ENCODE results near the gene ZNF444. TPM values are rescaled to one million over a fixed set of nuclear protein-coding genes. Genes with fewer than 3 reads are reported as not detected.

The ZNF444 gene
- polyA plus RNA-seq, 1 donor = 36.7 TPM

GRCh38 chr19:56158170-56158757 is 17.2 kb downstream of the ZNF444 start:
- H3K36me3 ChIP-seq (ENCODE audit: control insufficient read depth, insufficient read depth, low read length) = peaks cover 48% of the 10 kb centered on the region
- no peaks in the 10 kb centered on the region for H3K4me1 ChIP-seq (ENCODE audit: control insufficient read depth, insufficient read depth, low read length)
- DNase-seq = no peak
- no CpG with 5 or more reads among the region's 16 CpGs for WGBS (ENCODE audit: insufficient coverage, low lambda C conversion rate)
- no peak overlapping the region for H3K27ac ChIP-seq (ENCODE audit: low read length)
- H3K4me3 ChIP-seq (ENCODE audit: low read length) = no peak overlapping the region
- H3K9me3 ChIP-seq (ENCODE audit: control insufficient read depth, low read depth, low read length) = no peaks in the 10 kb centered on the region
- no peaks in the 10 kb centered on the region for H3K27me3 ChIP-seq (ENCODE audit: control insufficient read depth, insufficient read depth, low read length)

DNA sequence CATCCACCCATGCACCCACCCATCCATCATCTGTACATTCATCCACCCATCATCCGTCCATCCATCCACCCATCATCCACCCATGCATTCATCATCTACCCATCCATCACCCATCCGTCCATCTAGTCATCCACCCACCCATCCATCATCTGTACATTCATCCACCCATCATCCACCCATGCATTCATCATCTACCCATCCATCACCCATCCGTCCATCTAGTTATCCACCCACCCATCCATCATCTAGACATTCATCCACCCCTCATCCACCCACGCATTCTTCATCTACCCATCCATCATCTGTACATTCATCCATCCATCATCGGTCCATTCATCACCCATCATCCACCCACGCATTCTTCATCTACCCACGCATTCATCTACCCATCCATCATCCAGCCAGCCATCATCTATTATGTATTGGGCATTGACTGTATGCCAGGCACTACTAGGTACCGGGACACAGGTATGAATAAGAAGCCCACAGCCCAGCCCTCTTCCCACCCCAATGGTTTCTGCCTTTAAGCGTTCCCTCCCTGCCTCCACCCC is 18.0 kb downstream of the ZNF444 start:
- WGBS (ENCODE audit: insufficient coverage, low lambda C conversion rate) = 94% methylated on average over 5 of the region's 9 CpGs

GRCh38 chr19:56159622-56160271 is 18.7 kb downstream of the ZNF444 start:
- H3K4me3 ChIP-seq (ENCODE audit: low read length) = no peak overlapping the region
- WGBS (ENCODE audit: insufficient coverage, low lambda C conversion rate) = no CpG with 5 or more reads among the region's 69 CpGs
- DNase-seq = no peak
- H3K36me3 ChIP-seq (ENCODE audit: control insufficient read depth, insufficient read depth, low read length) = peaks cover 41% of the 10 kb centered on the region
- no peaks in the 10 kb centered on the region for H3K9me3 ChIP-seq (ENCODE audit: control insufficient read depth, low read depth, low read length)
- H3K27me3 ChIP-seq (ENCODE audit: control insufficient read depth, insufficient read depth, low read length) = no peaks in the 10 kb centered on the region
- no peaks in the 10 kb centered on the region for H3K4me1 ChIP-seq (ENCODE audit: control insufficient read depth, insufficient read depth, low read length)
- no peak overlapping the region for H3K27ac ChIP-seq (ENCODE audit: low read length)

More for the DNA sequence above, 18.0 kb downstream of the ZNF444 start:
- Histone ChIP-seq H3K4me1 (ENCODE audit: control insufficient read depth, insufficient read depth, low read length) (no peaks in the 10 kb centered on the region), H3K4me3 (ENCODE audit: low read length) (no peak overlapping the region), H3K36me3 (ENCODE audit: control insufficient read depth, insufficient read depth, low read length) (peaks cover 45% of the 10 kb centered on the region), H3K9me3 (ENCODE audit: control insufficient read depth, low read depth, low read length) (no peaks in the 10 kb centered on the region), H3K27ac (ENCODE audit: low read length) (no peak overlapping the region), H3K27me3 (ENCODE audit: control insufficient read depth, insufficient read depth, low read length) (no peaks in the 10 kb centered on the region)
- DNase-seq = no peak

- H3K27me3 ChIP-seq (ENCODE audit: control insufficient read depth, insufficient read depth, low read length) = no peaks in the 10 kb centered on the region
- peaks cover 28% of the 10 kb centered on the region for H3K36me3 ChIP-seq (ENCODE audit: control insufficient read depth, insufficient read depth, low read length)
- DNase-seq = no peak
- H3K4me1 ChIP-seq (ENCODE audit: control insufficient read depth, insufficient read depth, low read length) = no peaks in the 10 kb centered on the region
- H3K4me3 ChIP-seq (ENCODE audit: low read length) = no peak overlapping the region
- no peak overlapping the region for H3K27ac ChIP-seq (ENCODE audit: low read length)
- H3K9me3 ChIP-seq (ENCODE audit: control insufficient read depth, low read depth, low read length) = no peaks in the 10 kb centered on the region
- no CpG with 5 or more reads among the region's 11 CpGs for WGBS (ENCODE audit: insufficient coverage, low lambda C conversion rate)
Measured at GRCh38 chr19:56161534-56161933, 20.4 kb downstream of the ZNF444 start.

DNA sequence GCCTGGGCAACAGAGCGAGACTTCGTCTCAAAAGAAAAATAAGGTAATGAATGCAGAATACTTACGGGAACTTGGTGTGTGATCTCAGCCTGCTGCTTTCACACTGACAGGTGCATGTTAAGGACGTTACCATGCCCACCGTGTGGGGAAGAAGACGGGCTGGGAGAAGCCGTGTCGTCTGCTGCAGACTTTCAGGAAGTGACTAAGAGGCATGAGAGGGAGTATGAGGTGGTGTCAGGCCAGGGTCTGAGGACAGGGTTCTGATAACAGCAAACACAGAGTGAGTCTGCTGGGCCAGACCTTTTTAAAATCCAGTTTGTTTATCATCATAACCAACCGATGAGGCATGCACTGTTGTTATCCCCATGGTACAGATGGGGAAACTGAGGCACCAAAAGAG is 21.2 kb downstream of the ZNF444 start:
- Histone ChIP-seq H3K27ac (ENCODE audit: low read length) (no peak overlapping the region), H3K4me3 (ENCODE audit: low read length) (no peak overlapping the region), H3K9me3 (ENCODE audit: control insufficient read depth, low read depth, low read length) (no peaks in the 10 kb centered on the region), H3K4me1 (ENCODE audit: control insufficient read depth, insufficient read depth, low read length) (no peaks in the 10 kb centered on the region), H3K27me3 (ENCODE audit: control insufficient read depth, insufficient read depth, low read length) (no peaks in the 10 kb centered on the region), H3K36me3 (ENCODE audit: control insufficient read depth, insufficient read depth, low read length) (peaks cover 24% of the 10 kb centered on the region)
- WGBS (ENCODE audit: insufficient coverage, low lambda C conversion rate) = 100% methylated on average over 1 of the region's 9 CpGs
- DNase-seq = no peak

GRCh38 chr19:56163097-56163496 is 22.0 kb downstream of the ZNF444 start:
- no peak for DNase-seq
- no peaks in the 10 kb centered on the region for H3K9me3 ChIP-seq (ENCODE audit: control insufficient read depth, low read depth, low read length)
- no CpG with 5 or more reads among the region's 13 CpGs for WGBS (ENCODE audit: insufficient coverage, low lambda C conversion rate)
- peaks cover 22% of the 10 kb centered on the region for H3K36me3 ChIP-seq (ENCODE audit: control insufficient read depth, insufficient read depth, low read length)
- H3K4me1 ChIP-seq (ENCODE audit: control insufficient read depth, insufficient read depth, low read length) = no peaks in the 10 kb centered on the region
- H3K27ac ChIP-seq (ENCODE audit: low read length) = no peak overlapping the region
- no peak overlapping the region for H3K4me3 ChIP-seq (ENCODE audit: low read length)
- no peaks in the 10 kb centered on the region for H3K27me3 ChIP-seq (ENCODE audit: control insufficient read depth, insufficient read depth, low read length)

- Histone ChIP-seq H3K36me3 (ENCODE audit: control insufficient read depth, insufficient read depth, low read length) (no peaks in the 10 kb centered on the region), H3K4me3 (ENCODE audit: low read length) (no peak overlapping the region), H3K4me1 (ENCODE audit: control insufficient read depth, insufficient read depth, low read length) (no peaks in the 10 kb centered on the region), H3K27ac (ENCODE audit: low read length) (no peak overlapping the region), H3K9me3 (ENCODE audit: control insufficient read depth, low read depth, low read length) (no peaks in the 10 kb centered on the region), H3K27me3 (ENCODE audit: control insufficient read depth, insufficient read depth, low read length) (no peaks in the 10 kb centered on the region)
- no peak for DNase-seq
- no CpG with 5 or more reads among the region's 7 CpGs for WGBS (ENCODE audit: insufficient coverage, low lambda C conversion rate)
Measured at GRCh38 chr19:56167064-56167578, 26.0 kb downstream of the ZNF444 start.

DNA sequence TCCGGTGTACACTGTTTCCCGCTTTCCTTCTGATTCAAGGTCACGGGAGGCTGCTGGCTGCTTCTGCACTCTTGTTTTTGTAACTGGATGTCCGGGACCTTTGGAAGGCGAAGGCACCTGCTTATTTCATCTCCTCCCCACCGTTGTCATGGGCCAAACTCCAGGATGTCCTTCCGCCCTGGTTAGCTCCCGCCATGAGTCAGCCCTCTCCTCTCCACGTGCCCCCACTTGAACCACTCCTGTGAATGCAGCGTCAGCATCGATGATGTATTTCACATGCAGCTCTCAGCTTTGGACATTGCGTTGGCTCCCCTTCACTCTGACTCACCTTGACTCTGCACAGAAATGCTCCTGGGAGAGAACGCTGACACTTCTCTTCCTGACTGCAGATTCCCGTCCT is 29.2 kb downstream of the ZNF444 start:
- H3K27ac ChIP-seq (ENCODE audit: low read length) = no peak overlapping the region
- peak; percentile 19 to 50 for DNase-seq
- no peak overlapping the region for H3K4me3 ChIP-seq (ENCODE audit: low read length)
- no peaks in the 10 kb centered on the region for H3K36me3 ChIP-seq (ENCODE audit: control insufficient read depth, insufficient read depth, low read length)
- H3K9me3 ChIP-seq (ENCODE audit: control insufficient read depth, low read depth, low read length) = no peaks in the 10 kb centered on the region
- peaks cover 13% of the 10 kb centered on the region for H3K27me3 ChIP-seq (ENCODE audit: control insufficient read depth, insufficient read depth, low read length)
- no CpG with 5 or more reads among the region's 14 CpGs for WGBS (ENCODE audit: insufficient coverage, low lambda C conversion rate)
- H3K4me1 ChIP-seq (ENCODE audit: control insufficient read depth, insufficient read depth, low read length) = no peaks in the 10 kb centered on the region

GRCh38 chr19:56174086-56174485 is 33.0 kb downstream of the ZNF444 start:
- Histone ChIP-seq H3K36me3 (ENCODE audit: control insufficient read depth, insufficient read depth, low read length) (no peaks in the 10 kb centered on the region), H3K27ac (ENCODE audit: low read length) (no peak overlapping the region), H3K27me3 (ENCODE audit: control insufficient read depth, insufficient read depth, low read length) (peaks cover 16% of the 10 kb centered on the region), H3K4me1 (ENCODE audit: control insufficient read depth, insufficient read depth, low read length) (no peaks in the 10 kb centered on the region), H3K9me3 (ENCODE audit: control insufficient read depth, low read depth, low read length) (no peaks in the 10 kb centered on the region), H3K4me3 (ENCODE audit: low read length) (no peak overlapping the region)
- no peak for DNase-seq
- WGBS (ENCODE audit: insufficient coverage, low lambda C conversion rate) = no CpG with 5 or more reads among the region's 9 CpGs

DNA sequence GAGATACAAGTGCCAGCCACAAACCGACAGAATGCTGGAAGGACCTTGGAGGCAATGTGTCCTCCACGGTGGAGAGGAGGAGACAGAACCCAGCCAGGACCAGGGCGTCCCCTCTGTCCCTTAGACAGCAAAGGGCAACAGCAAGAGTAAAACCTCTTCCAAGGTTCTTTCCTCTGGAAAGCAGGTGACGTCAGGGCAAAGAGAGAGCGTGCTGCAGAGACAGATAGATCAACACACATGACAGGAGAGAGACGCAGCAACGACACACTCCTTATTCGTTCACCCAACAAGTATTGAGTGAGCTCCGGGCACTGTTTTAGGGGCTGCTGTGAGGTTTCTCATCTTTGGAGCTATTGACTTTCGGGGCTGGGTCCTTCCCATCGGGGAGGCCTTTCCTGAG is 33.5 kb downstream of the ZNF444 start:
- no peak for DNase-seq
- WGBS (ENCODE audit: insufficient coverage, low lambda C conversion rate) = no CpG with 5 or more reads among the region's 11 CpGs
- no peak overlapping the region for H3K4me3 ChIP-seq (ENCODE audit: low read length)

More for the DNA sequence above, 33.5 kb downstream of the ZNF444 start:
- Histone ChIP-seq H3K27me3 (ENCODE audit: control insufficient read depth, insufficient read depth, low read length) (peaks cover 16% of the 10 kb centered on the region), H3K36me3 (ENCODE audit: control insufficient read depth, insufficient read depth, low read length) (no peaks in the 10 kb centered on the region), H3K9me3 (ENCODE audit: control insufficient read depth, low read depth, low read length) (no peaks in the 10 kb centered on the region), H3K27ac (ENCODE audit: low read length) (no peak overlapping the region), H3K4me1 (ENCODE audit: control insufficient read depth, insufficient read depth, low read length) (no peaks in the 10 kb centered on the region)

Measured in large intestine (tissue), 3 donors.